CD4-positive, alpha-beta T cell treated with Interleukin-12 subunit alpha and Interleukin-12 subunit beta, for 1 hour (primary cell): ENCODE results near the gene HK3.
"Not testable (repeated sequence)": the region's sequence is repeated elsewhere in the genome, so short reads cannot be mapped to it uniquely, and the experiment has no call there.

Source experiments
- DNase-seq: peaks from one replicate; pipeline ENCODE4 v3.0.0-alpha.2; 2020

Gene HK3

GRCh38 chr5:176881816-176882566, 17.2 kb downstream of the HK3 start:
- DNase-seq: no peak

- DNase-seq: no peak
Measured at GRCh38 chr5:176881021-176881749, 18.0 kb downstream of the HK3 start.

- no peak for DNase-seq
Measured at GRCh38 chr5:176880366-176881020, 18.7 kb downstream of the HK3 start.

GRCh38 chr5:176879663-176880361, 19.3 kb downstream of the HK3 start:
- no peak for DNase-seq

- DNase-seq: no peak
Measured at GRCh38 chr5:176878906-176879662, 20.1 kb downstream of the HK3 start.

- DNase-seq: no peak
Measured at GRCh38 chr5:176878463-176878862, 20.7 kb downstream of the HK3 start.

GRCh38 chr5:176877793-176878331, 21.3 kb downstream of the HK3 start:
- DNase-seq: no peak

- no peak for DNase-seq
Measured at GRCh38 chr5:176876506-176877431, 22.4 kb downstream of the HK3 start.

- no peak for DNase-seq
Measured at GRCh38 chr5:176875783-176876505, 23.2 kb downstream of the HK3 start.

- DNase-seq: no peak
Measured at GRCh38 chr5:176875014-176875550, 24.1 kb downstream of the HK3 start.

- no peak for DNase-seq
Measured at GRCh38 chr5:176874198-176874780, 24.9 kb downstream of the HK3 start.

GRCh38 chr5:176873541-176874172, 25.5 kb downstream of the HK3 start:
- DNase-seq: no peak

GRCh38 chr5:176873011-176873410, 26.1 kb downstream of the HK3 start:
- not testable (repeated sequence) for DNase-seq

- not testable (repeated sequence) for DNase-seq
Measured at GRCh38 chr5:176872586-176872985, 26.6 kb downstream of the HK3 start.

- DNase-seq: not testable (repeated sequence)
Measured at GRCh38 chr5:176870644-176871043, 28.5 kb downstream of the HK3 start.

- DNase-seq: no peak
Measured at GRCh38 chr5:176870110-176870591, 29.0 kb downstream of the HK3 start.

- DNase-seq: no peak
Measured at GRCh38 chr5:176869501-176870109, 29.5 kb downstream of the HK3 start.

- no peak for DNase-seq
Measured at GRCh38 chr5:176868731-176869130, 30.4 kb downstream of the HK3 start.
